Measurements from ENCODE around the gene FAM98C. TPM values are rescaled to one million over a fixed set of nuclear protein-coding genes. Genes with fewer than 3 reads are reported as not detected.

The FAM98C gene
- total RNA-seq, 3 donors from 2014 or later = 24.1 to 42.3 (median 30.1) TPM

GRCh38 chr19:38420935-38421334 lies 18.0 kb downstream of the FAM98C start:
- no peaks in the 10 kb centered on the region for H3K36me3 ChIP-seq (ENCODE audit: low read depth)
- ATAC-seq = no peak
- DNase-seq = no peak
- H3K9me3 ChIP-seq = no peaks in the 10 kb centered on the region
- H3K4me1 ChIP-seq (ENCODE audit: low read depth) = peaks cover 8% of the 10 kb centered on the region
- H3K4me3 ChIP-seq = no peak overlapping the region
- TF ChIP-seq, protein P1, sequence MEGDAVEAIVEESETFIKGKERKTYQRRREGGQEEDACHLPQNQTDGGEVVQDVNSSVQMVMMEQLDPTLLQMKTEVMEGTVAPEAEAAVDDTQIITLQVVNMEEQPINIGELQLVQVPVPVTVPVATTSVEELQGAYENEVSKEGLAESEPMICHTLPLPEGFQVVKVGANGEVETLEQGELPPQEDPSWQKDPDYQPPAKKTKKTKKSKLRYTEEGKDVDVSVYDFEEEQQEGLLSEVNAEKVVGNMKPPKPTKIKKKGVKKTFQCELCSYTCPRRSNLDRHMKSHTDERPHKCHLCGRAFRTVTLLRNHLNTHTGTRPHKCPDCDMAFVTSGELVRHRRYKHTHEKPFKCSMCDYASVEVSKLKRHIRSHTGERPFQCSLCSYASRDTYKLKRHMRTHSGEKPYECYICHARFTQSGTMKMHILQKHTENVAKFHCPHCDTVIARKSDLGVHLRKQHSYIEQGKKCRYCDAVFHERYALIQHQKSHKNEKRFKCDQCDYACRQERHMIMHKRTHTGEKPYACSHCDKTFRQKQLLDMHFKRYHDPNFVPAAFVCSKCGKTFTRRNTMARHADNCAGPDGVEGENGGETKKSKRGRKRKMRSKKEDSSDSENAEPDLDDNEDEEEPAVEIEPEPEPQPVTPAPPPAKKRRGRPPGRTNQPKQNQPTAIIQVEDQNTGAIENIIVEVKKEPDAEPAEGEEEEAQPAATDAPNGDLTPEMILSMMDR (IDR thresholded peaks at IDR 0.05) = no peak
- intact Hi-C loops (cut with DNase I, micrococcal nuclease) = no loop called here

GRCh38 chr19:38421856-38422255 lies 19.0 kb downstream of the FAM98C start:
- H3K9me3 ChIP-seq = no peaks in the 10 kb centered on the region
- no peak overlapping the region for H3K4me3 ChIP-seq
- TF ChIP-seq, protein P1 (IDR thresholded peaks at IDR 0.05) = no peak
- no peak for DNase-seq
- peaks cover 8% of the 10 kb centered on the region for H3K4me1 ChIP-seq (ENCODE audit: low read depth)
- intact Hi-C loops (cut with DNase I, micrococcal nuclease) = no loop called here
- no peaks in the 10 kb centered on the region for H3K36me3 ChIP-seq (ENCODE audit: low read depth)
- no peak for ATAC-seq

GRCh38 chr19:38422438-38422837 lies 19.5 kb downstream of the FAM98C start:
- DNase-seq (no peak), ATAC-seq (no peak)
- Histone ChIP-seq H3K36me3 (ENCODE audit: low read depth) (no peaks in the 10 kb centered on the region), H3K9me3 (no peaks in the 10 kb centered on the region), H3K4me3 (no peak overlapping the region), H3K4me1 (ENCODE audit: low read depth) (peaks cover 8% of the 10 kb centered on the region)
- intact Hi-C loops (cut with DNase I, micrococcal nuclease) = no loop called here
- TF ChIP-seq, protein P1 (IDR thresholded peaks at IDR 0.05) = no peak

- TF ChIP-seq, protein P1 (IDR thresholded peaks at IDR 0.05) = no peak
- H3K4me3 ChIP-seq = no peak overlapping the region
- H3K9me3 ChIP-seq = no peaks in the 10 kb centered on the region
- ATAC-seq (no peak), DNase-seq (no peak)
- no peaks in the 10 kb centered on the region for H3K36me3 ChIP-seq (ENCODE audit: low read depth)
- intact Hi-C loops (cut with DNase I, micrococcal nuclease) = no loop called here
- no peaks in the 10 kb centered on the region for H3K4me1 ChIP-seq (ENCODE audit: low read depth)
Measured at GRCh38 chr19:38424272-38424671, 21.4 kb downstream of the FAM98C start.

DNA sequence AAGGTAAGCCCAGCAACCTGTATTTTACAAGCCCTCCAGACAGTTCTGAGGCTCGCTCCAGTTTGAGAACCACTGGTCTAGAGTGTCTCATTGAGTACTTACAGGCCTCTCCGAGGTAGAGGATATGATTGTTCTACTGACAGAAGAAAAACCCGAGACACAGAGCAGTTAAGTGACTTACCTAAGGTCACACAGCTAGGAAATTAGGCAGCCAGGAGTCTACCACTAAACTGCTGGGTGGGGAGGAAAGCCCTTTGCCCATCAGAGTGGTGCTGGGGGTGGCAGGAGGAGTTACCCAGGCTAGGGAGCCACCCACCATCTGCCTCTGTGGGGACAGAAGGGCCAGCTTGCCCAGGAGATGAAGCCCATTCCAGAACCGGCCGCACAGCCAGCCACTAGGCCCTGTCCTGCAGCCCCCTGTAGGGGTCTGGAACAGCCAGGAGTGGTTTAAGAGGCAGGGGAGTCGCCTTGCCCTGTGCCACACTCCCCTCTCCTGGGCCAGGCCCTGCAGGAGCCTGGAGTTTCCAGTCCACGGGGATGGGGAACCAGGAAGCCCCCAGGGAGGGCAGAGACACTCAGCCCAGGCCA lies 22.4 kb downstream of the FAM98C start:
- Histone ChIP-seq H3K36me3 (ENCODE audit: low read depth) (no peaks in the 10 kb centered on the region), H3K4me1 (ENCODE audit: low read depth) (no peaks in the 10 kb centered on the region), H3K4me3 (no peak overlapping the region), H3K9me3 (no peaks in the 10 kb centered on the region)
- TF ChIP-seq, protein P1 (IDR thresholded peaks at IDR 0.05) = no peak
- ATAC-seq (peak; percentile 18), DNase-seq (no peak)
- intact Hi-C loops (cut with DNase I, micrococcal nuclease) = no loop called here
